ENCODE measurements around the gene CCDC80. TPM values are rescaled to one million over a fixed set of nuclear protein-coding genes. Genes with fewer than 3 reads are reported as not detected.

Gene CCDC80
- total RNA-seq, 4 donors from 2014 or later = 7.4 to 53.3 (median 10.6) TPM

GRCh38 chr3:112629425-112629824 is 11.5 kb downstream of the CCDC80 start:
- intact Hi-C loops (cut with DNase I; ENCODE audit: low total_unique reads) = no loop called here
- H3K4me3 ChIP-seq (ENCODE audit: low read depth, poor library complexity, severe bottlenecking) = no peak overlapping the region
- peak in 1 of 2 donors; percentile 71 for DNase-seq (ENCODE audit: low spot score in 2 of 2)
- WGBS, 2 donors = 20 to 22% methylated on average over 7 of the region's 7 CpGs
- no peak for TF ChIP-seq POLR2A (IDR thresholded peaks at IDR 0.05)
- TF ChIP-seq, protein P1, sequence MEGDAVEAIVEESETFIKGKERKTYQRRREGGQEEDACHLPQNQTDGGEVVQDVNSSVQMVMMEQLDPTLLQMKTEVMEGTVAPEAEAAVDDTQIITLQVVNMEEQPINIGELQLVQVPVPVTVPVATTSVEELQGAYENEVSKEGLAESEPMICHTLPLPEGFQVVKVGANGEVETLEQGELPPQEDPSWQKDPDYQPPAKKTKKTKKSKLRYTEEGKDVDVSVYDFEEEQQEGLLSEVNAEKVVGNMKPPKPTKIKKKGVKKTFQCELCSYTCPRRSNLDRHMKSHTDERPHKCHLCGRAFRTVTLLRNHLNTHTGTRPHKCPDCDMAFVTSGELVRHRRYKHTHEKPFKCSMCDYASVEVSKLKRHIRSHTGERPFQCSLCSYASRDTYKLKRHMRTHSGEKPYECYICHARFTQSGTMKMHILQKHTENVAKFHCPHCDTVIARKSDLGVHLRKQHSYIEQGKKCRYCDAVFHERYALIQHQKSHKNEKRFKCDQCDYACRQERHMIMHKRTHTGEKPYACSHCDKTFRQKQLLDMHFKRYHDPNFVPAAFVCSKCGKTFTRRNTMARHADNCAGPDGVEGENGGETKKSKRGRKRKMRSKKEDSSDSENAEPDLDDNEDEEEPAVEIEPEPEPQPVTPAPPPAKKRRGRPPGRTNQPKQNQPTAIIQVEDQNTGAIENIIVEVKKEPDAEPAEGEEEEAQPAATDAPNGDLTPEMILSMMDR (IDR thresholded peaks at IDR 0.05) = no peak

DNA sequence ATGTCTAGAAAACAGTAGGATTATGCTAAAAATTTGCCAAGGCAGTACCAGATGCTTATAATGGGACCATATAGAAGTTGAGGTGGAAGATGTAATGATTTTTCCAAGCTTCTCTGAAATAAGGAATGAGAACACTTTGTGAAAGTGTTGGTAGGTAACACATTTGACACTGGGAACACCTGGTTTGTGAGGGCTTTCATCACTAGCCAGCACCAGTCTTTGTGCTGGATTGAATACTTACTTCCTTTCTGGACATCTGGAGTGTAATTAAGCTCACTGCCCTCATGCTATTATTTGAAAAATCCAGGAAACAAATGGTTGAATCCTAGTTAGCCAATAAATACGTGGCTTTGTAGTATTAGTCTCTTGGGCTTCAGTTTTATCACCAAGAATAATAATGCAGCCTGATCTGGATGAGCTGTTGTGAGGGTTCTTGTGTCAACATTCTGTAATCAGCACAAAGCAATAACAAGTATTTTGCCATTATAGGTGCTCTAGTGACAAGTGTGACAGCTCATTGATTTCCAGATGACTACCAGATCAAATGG is 12.9 kb downstream of the CCDC80 start:
- H3K4me3 ChIP-seq (ENCODE audit: low read depth, poor library complexity, severe bottlenecking) = no peak overlapping the region
- WGBS, 2 donors = 39 to 44% methylated on average over 1 of the region's 1 CpG
- no peak for DNase-seq (ENCODE audit: low spot score in 2 of 2)
- intact Hi-C loops (cut with DNase I; ENCODE audit: low total_unique reads) = no loop called here
- TF ChIP-seq POLR2A (IDR thresholded peaks at IDR 0.05) = no peak

DNA sequence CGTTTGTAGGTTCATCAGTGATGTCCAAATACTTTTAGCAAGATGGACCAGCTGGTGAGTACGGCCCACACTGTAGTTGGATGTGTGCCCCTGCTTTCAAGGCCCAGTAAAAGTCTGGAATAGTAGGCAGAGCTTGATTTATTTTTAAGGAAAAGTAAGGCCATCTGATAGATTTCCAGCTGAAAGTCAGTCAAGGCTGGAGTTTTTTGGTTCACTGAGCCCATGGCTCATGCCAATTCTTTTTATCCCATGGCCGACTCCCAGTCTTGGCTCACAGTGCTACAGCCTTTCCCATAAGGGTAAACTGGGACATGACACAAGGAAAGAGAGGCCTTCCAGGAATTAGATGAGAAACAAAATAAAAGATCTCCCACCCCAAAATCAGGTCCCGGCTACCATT is 13.5 kb downstream of the CCDC80 start:
- no peak overlapping the region for H3K4me3 ChIP-seq (ENCODE audit: low read depth, poor library complexity, severe bottlenecking)
- intact Hi-C loops (cut with DNase I; ENCODE audit: low total_unique reads) = no loop called here
- WGBS, 2 donors = 41 to 66% methylated on average over 4 of the region's 4 CpGs
- no peak for DNase-seq (ENCODE audit: low spot score in 2 of 2)
- TF ChIP-seq, protein P1 (IDR thresholded peaks at IDR 0.05) = no peak
- no peak for TF ChIP-seq POLR2A (IDR thresholded peaks at IDR 0.05)

DNA sequence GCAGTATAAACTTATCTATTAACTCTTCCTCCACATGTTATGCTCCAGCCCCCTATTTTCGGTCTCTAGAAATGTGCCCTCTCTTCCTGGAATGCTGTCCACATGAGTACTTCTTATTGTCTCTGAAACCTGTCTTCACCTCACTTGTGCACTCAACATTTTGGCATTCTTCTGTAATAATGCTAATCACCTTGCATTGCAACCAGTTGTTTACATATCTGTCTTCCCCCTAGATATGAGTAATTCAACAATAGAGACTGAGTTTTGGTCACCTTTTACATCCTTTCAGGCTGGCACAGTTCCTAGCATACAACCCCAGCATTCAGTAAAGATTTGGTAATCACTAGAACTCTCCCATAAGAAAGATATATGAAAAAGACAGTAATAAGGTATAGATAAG is 17.2 kb downstream of the CCDC80 start:
- H3K4me3 ChIP-seq (ENCODE audit: low read depth, poor library complexity, severe bottlenecking) = no peak overlapping the region
- no peak for TF ChIP-seq POLR2A (IDR thresholded peaks at IDR 0.05)
- TF ChIP-seq, protein P1 (IDR thresholded peaks at IDR 0.05) = no peak
- intact Hi-C loops (cut with DNase I; ENCODE audit: low total_unique reads) = no loop called here
- no peak for DNase-seq (ENCODE audit: low spot score in 2 of 2)
- WGBS, 2 donors = 85 to 88% methylated on average over 1 of the region's 1 CpG

- no peak for DNase-seq (ENCODE audit: low spot score in 2 of 2)
- TF ChIP-seq, protein P1 (IDR thresholded peaks at IDR 0.05) = no peak
- TF ChIP-seq POLR2A (IDR thresholded peaks at IDR 0.05) = no peak
- WGBS, 2 donors = 84 to 87% methylated on average over 5 of the region's 5 CpGs
- no peak overlapping the region for H3K4me3 ChIP-seq (ENCODE audit: low read depth, poor library complexity, severe bottlenecking)
- intact Hi-C loops (cut with DNase I; ENCODE audit: low total_unique reads) = no loop called here
Observed at GRCh38 chr3:112623213-112623612, 17.7 kb downstream of the CCDC80 start.

GRCh38 chr3:112619295-112619694 is 21.6 kb downstream of the CCDC80 start:
- no peak overlapping the region for H3K4me3 ChIP-seq (ENCODE audit: low read depth, poor library complexity, severe bottlenecking)
- TF ChIP-seq, protein P1 (IDR thresholded peaks at IDR 0.05) = no peak
- TF ChIP-seq POLR2A (IDR thresholded peaks at IDR 0.05) = no peak
- WGBS, 2 donors = 73 to 89% methylated on average over 2 of the region's 2 CpGs
- no peak for DNase-seq (ENCODE audit: low spot score in 2 of 2)
- intact Hi-C loops (cut with DNase I; ENCODE audit: low total_unique reads) = no loop called here

Measured in lower leg skin (tissue), 4 donors.